AG09309 (cell line): ENCODE measurements around the gene DOCK11.

ENCODE experiments used
- DNase-seq: peaks from one replicate; pipeline ENCODE4 v3.0.0-alpha.2; 2010; ENCODE audit warnings: low read depth
- H3K4me3 ChIP-seq: 2 replicates; pipeline ENCODE4 v1.5.1; 2011; ENCODE audit warnings: mild to moderate bottlenecking, low read depth, low read length, moderate library complexity; ENCODE audit not compliant: control insufficient read depth
- TF ChIP-seq, protein P1 (sequence below): IDR thresholded peaks from 2 replicates; pipeline ENCODE4 v1.5.1; 2011; ENCODE audit warnings: mild to moderate bottlenecking, low read depth, low read length, inconsistent platforms; ENCODE audit not compliant: insufficient read depth, control insufficient read depth; ENCODE audit errors: missing control alignments

DOCK11 gene

GRCh38 chrX:118621081-118621759 lies 125.6 kb downstream of the DOCK11 start:
- TF ChIP-seq, protein P1, sequence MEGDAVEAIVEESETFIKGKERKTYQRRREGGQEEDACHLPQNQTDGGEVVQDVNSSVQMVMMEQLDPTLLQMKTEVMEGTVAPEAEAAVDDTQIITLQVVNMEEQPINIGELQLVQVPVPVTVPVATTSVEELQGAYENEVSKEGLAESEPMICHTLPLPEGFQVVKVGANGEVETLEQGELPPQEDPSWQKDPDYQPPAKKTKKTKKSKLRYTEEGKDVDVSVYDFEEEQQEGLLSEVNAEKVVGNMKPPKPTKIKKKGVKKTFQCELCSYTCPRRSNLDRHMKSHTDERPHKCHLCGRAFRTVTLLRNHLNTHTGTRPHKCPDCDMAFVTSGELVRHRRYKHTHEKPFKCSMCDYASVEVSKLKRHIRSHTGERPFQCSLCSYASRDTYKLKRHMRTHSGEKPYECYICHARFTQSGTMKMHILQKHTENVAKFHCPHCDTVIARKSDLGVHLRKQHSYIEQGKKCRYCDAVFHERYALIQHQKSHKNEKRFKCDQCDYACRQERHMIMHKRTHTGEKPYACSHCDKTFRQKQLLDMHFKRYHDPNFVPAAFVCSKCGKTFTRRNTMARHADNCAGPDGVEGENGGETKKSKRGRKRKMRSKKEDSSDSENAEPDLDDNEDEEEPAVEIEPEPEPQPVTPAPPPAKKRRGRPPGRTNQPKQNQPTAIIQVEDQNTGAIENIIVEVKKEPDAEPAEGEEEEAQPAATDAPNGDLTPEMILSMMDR, result no peak
- DNase-seq, result no peak

DNA sequence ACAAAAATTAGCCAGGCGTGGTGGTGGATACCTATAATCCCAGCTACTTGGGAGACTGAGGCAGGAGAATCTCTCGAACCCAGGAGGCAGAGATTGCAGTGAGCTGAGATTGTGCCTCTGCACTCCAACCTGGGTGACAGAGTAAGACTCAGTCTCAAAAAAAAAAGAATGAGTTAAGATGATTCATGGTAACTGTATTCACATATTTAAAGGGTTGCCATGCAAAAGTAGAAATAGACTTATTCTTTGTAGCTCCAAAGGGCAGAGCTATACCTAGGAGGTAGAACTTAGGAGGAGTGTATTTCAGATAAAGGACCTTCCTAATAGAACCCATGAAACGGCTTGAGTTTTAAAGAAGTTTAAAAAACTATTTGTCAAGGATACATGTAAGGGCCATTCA lies 127.4 kb downstream of the DOCK11 start:
- TF ChIP-seq, protein P1, result no peak
- H3K4me3 ChIP-seq, result no peak overlapping the region
- no peak for DNase-seq

More at GRCh38 chrX:118621081-118621759, 125.6 kb downstream of the DOCK11 start:
- no peak overlapping the region for H3K4me3 ChIP-seq

DNA sequence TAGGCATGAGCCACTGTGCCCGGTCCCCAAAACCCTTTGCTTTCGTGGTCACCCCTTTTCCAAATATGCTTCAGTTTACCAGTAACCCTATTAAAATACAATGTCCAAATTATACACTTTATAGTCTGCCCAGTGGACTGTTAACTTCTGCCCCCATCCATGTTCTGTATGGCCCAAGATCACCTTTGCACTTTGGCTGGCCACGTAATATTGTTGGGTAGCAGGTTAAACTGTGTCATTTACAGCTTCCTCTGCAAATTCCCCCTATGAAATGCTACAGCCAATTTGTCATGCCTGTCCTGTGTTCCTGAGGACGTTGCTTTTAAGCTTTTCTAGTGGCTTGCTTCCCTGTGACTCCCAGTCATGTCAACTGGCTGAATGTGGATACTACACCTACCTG lies 130.7 kb downstream of the DOCK11 start:
- no peak for DNase-seq
- no peak overlapping the region for H3K4me3 ChIP-seq
- TF ChIP-seq, protein P1, result no peak

GRCh38 chrX:118627084-118627758 lies 131.6 kb downstream of the DOCK11 start:
- TF ChIP-seq, protein P1, result peak; percentile 40

GRCh38 chrX:118630848-118631247 lies 135.2 kb downstream of the DOCK11 start:
- no peak overlapping the region for H3K4me3 ChIP-seq
- no peak for DNase-seq
- TF ChIP-seq, protein P1, result no peak

More at GRCh38 chrX:118627084-118627758, 131.6 kb downstream of the DOCK11 start:
- no peak for DNase-seq
- no peak overlapping the region for H3K4me3 ChIP-seq

GRCh38 chrX:118631586-118631985 lies 136.0 kb downstream of the DOCK11 start:
- no peak for DNase-seq
- no peak overlapping the region for H3K4me3 ChIP-seq
- TF ChIP-seq, protein P1, result no peak
